ENCODE results near the gene AGBL3. TPM values are rescaled to one million over a fixed set of nuclear protein-coding genes. Genes with fewer than 3 reads are reported as not detected.

AGBL3 gene
- total RNA-seq, 1 donor from 2014 or later: 0.91 TPM

GRCh38 chr7:135184254-135184841 lies 198.0 kb downstream of the AGBL3 start:
- no peaks in the 10 kb centered on the region for H3K27me3 Mint-ChIP-seq (ENCODE audit: low read depth, unreplicated experiment)
- Histone ChIP-seq H4K20me1 (ENCODE audit: insufficient read depth, low read length) (no peaks in the 10 kb centered on the region), H2AFZ (ENCODE audit: low read depth, low read length) (no peak overlapping the region), H3K4me3 (ENCODE audit: insufficient read depth, low read depth, low read length) (no peak overlapping the region), H3K36me3 (ENCODE audit: insufficient read depth, low read length) (peaks cover 14% of the 10 kb centered on the region), H3K9me3 (ENCODE audit: insufficient read depth, low read depth, low read length) (peaks cover 27% of the 10 kb centered on the region), H3K9ac (ENCODE audit: low read length) (no peak overlapping the region), H3K27ac (ENCODE audit: low read depth, low read length) (no peak overlapping the region), H3K4me1 (ENCODE audit: insufficient read depth, low read length) (peaks cover 4% of the 10 kb centered on the region), H3K27me3 (ENCODE audit: insufficient read depth, low read length) (no peaks in the 10 kb centered on the region), H3K79me2 (ENCODE audit: insufficient read depth, low read length) (no peaks in the 10 kb centered on the region), H3K4me2 (ENCODE audit: low read length) (no peak overlapping the region)
- TF ChIP-seq EZH2 (IDR thresholded peaks at IDR 0.05; ENCODE audit: insufficient read depth, low read length) (no peak), CTCF (IDR thresholded peaks at IDR 0.05; ENCODE audit: insufficient read depth, low read depth, low read length) (no peak)
- H3K4me1 Mint-ChIP-seq (ENCODE audit: low read depth, unreplicated experiment): no peaks in the 10 kb centered on the region
- no peak overlapping the region for H3K4me3 Mint-ChIP-seq (ENCODE audit: unreplicated experiment)
- no peak for FAIRE-seq
- peaks cover 27% of the 10 kb centered on the region for H3K9me3 Mint-ChIP-seq (ENCODE audit: unreplicated experiment)
- H3K27ac Mint-ChIP-seq (ENCODE audit: unreplicated experiment): no peak overlapping the region
- no peak for DNase-seq (ENCODE audit: low read depth)
- peaks cover 60% of the 10 kb centered on the region for H3K36me3 Mint-ChIP-seq (ENCODE audit: low read depth, unreplicated experiment)

Other genes starting within 250 kb of the AGBL3 start
- 1,834 and 1,872 TPM in 2 replicates for gene CALD1, start 206.9 kb upstream of the AGBL3 start, total RNA-seq
- gene TMEM140, start 161.6 kb downstream of the AGBL3 start, total RNA-seq: 0.27 and 0.62 TPM in 2 replicates
- 31.0 and 33.7 TPM in 2 replicates for gene CYREN, start 184.2 kb downstream of the AGBL3 start, total RNA-seq
- 5.5 and 6.6 TPM in 2 replicates for gene WDR91, start 225.0 kb downstream of the AGBL3 start, total RNA-seq
- gene STRA8, start 247.3 kb downstream of the AGBL3 start, total RNA-seq: not detected in 2 replicates

All from astrocyte (in vitro differentiated cells and primary cell).